Large intestine (tissue), 3 donors: Measurements from ENCODE around the gene PIP5K1B. TPM values are rescaled to one million over a fixed set of nuclear protein-coding genes. Genes with fewer than 3 reads are reported as not detected.
"Not testable (repeated sequence)": the region's sequence is repeated elsewhere in the genome, so short reads cannot be mapped to it uniquely, and the experiment has no call there.

Experiments used
- DNase-seq, 2 donors: peaks; one replicate each; pipeline versions ENCODE4 v3.0.0 to v3.0.0-alpha.2; 2013
- H3K27ac ChIP-seq: one replicate; pipeline ENCODE4 v1.5.1; 2013; ENCODE audit warnings: low read length
- H3K27me3 ChIP-seq: 2 replicates; pipeline ENCODE4 v1.6.1; 2013; ENCODE audit warnings: low read length; ENCODE audit not compliant: control insufficient read depth, insufficient read depth
- H3K36me3 ChIP-seq: 2 replicates; pipeline ENCODE4 v1.6.1; 2013; ENCODE audit warnings: low read length; ENCODE audit not compliant: control insufficient read depth, insufficient read depth
- H3K4me1 ChIP-seq: one replicate; pipeline ENCODE4 v1.6.1; 2013; ENCODE audit warnings: low read length; ENCODE audit not compliant: control insufficient read depth, insufficient read depth
- H3K4me3 ChIP-seq: one replicate; pipeline ENCODE4 v1.5.1; 2013; ENCODE audit warnings: low read length
- H3K9me3 ChIP-seq: one replicate; pipeline ENCODE4 v1.6.1; 2013; ENCODE audit warnings: mild to moderate bottlenecking, low read depth, low read length, moderate library complexity; ENCODE audit not compliant: control insufficient read depth
- WGBS: methylation state at CpG from one replicate; pipeline ENCODE4 v1.1.5; 2013; ENCODE audit warnings: low lambda C conversion rate; ENCODE audit not compliant: insufficient coverage; 5-methylcytosine and 5-hydroxymethylcytosine counted together
- polyA plus RNA-seq: library from polyadenylated mRNA; unstranded; fragments of 120-200 nt; gene quantifications from one replicate; pipeline ENCODE4 v1.2.1, GENCODE V29; 2013

The PIP5K1B gene
- polyA plus RNA-seq, 1 donor, result 57.9 TPM

DNA sequence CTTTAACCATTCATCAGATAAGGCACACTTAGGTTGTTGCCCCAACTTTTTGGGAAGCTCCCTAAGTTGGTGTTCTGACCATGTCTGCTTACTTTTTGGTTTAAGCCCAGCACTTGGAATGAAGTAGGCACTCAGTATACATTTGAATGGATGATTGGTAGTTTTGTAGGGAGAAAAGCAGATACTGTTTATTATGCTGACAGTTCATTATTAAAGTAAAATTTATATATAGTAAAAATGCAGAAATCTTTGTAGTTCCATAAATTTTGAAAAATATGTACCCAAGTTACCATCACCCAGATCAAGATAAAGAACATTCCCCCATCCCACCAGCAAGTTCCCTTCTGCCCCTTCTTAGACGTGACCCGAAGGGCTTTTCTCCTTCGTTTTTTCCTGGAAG is 273.5 kb downstream of the PIP5K1B start:
- WGBS, result 80% methylated on average over 1 of the region's 3 CpGs
- no peaks in the 10 kb centered on the region for H3K9me3 ChIP-seq
- no peak overlapping the region for H3K4me3 ChIP-seq
- H3K27me3 ChIP-seq, result no peaks in the 10 kb centered on the region
- no peak for DNase-seq
- no peaks in the 10 kb centered on the region for H3K36me3 ChIP-seq
- H3K4me1 ChIP-seq, result no peaks in the 10 kb centered on the region
- no peak overlapping the region for H3K27ac ChIP-seq

GRCh38 chr9:68979538-68980314 is 274.7 kb downstream of the PIP5K1B start:
- Histone ChIP-seq H3K27ac (no peak overlapping the region), H3K4me1 (no peaks in the 10 kb centered on the region), H3K27me3 (no peaks in the 10 kb centered on the region), H3K9me3 (no peaks in the 10 kb centered on the region), H3K36me3 (no peaks in the 10 kb centered on the region), H3K4me3 (no peak overlapping the region)
- whole genome bisulfite sequencing, result no CpG with 5 or more reads among the region's 9 CpGs
- no peak for DNase-seq

DNA sequence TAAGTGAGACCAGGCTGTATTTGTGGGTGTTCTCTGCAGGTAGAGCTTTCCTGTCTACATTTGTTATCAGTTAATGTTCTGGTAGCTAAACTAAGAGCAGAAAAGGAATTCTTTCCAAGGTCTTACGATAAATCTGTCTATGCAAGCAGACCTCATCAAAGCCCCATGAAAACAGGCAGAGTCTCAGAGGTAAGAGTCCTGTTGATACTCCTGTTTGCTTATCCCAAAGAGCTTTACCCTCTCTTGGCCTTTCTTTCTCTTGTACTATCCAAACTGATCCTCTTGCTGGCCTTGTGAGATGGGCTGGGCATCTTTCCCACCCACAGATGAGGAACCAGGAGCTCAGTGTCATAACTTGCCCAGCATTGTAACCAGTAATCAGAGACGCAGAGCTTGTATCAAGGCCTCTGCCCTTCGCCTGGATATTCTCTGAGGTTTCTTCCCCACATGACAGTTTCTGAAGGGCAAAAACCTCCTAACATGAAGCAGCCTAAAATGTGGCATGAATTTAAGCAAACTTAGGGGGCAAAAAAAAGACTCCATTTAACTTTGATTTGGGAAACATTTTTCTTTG is 275.4 kb downstream of the PIP5K1B start:
- Histone ChIP-seq H3K36me3 (peaks cover under 1% of the 10 kb centered on the region), H3K27ac (no peak overlapping the region), H3K4me1 (no peaks in the 10 kb centered on the region), H3K4me3 (no peak overlapping the region), H3K27me3 (no peaks in the 10 kb centered on the region), H3K9me3 (no peaks in the 10 kb centered on the region)
- WGBS, result 100% methylated on average over 1 of the region's 3 CpGs
- no peak for DNase-seq

GRCh38 chr9:68981789-68982188 is 276.7 kb downstream of the PIP5K1B start:
- Histone ChIP-seq H3K4me1 (no peaks in the 10 kb centered on the region), H3K27ac (no peak overlapping the region), H3K4me3 (no peak overlapping the region), H3K9me3 (no peaks in the 10 kb centered on the region), H3K36me3 (peaks cover 4% of the 10 kb centered on the region), H3K27me3 (no peaks in the 10 kb centered on the region)
- no peak for DNase-seq
- WGBS, result no CpG with 5 or more reads among the region's 6 CpGs

- peaks cover 4% of the 10 kb centered on the region for H3K36me3 ChIP-seq
- H3K9me3 ChIP-seq, result no peaks in the 10 kb centered on the region
- H3K4me1 ChIP-seq, result no peaks in the 10 kb centered on the region
- no peaks in the 10 kb centered on the region for H3K27me3 ChIP-seq
- H3K27ac ChIP-seq, result no peak overlapping the region
- DNase-seq, result no peak
- H3K4me3 ChIP-seq, result no peak overlapping the region
Measured at GRCh38 chr9:68983008-68983411, 278.0 kb downstream of the PIP5K1B start.

DNA sequence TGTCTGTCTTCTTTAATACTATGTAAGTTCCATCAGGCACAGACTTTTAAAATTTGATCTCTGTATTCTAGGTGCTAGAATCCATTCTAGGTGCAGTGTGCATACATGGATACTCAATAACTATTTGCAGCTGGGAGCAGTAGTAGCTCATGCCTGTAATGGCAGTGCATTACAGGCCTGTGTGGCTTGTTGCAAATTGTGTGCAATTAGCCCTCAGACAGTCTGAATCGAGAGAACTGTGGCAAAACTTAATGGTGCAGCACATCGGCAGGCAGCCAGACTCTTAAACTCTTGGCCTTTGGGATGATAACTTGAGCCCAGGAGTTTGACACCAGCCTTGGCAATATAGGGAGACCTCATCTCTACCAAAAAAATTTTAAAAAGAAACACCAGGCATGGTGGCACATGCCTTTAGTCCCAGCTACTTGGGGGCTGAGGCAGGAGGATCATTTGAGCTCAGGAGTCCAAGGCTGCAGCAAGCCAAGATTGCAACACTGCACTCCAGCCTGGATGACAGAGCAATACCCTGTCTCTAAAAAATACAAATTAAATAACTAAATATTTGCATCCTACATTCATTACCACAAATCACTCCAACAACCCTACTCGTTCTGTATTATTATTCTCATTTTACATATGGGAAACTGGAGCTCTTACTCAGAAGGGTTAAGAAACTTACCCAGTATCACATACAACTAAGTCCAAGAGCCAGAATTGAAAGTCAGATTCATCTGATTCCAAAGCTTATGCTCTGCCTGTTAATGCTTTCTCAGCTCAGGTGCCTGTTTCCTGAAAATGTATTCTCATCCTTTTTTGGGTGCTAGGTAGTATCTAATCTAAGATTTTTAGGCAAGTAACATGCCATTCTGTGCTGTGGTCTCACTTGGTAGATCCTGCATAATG is 278.7 kb downstream of the PIP5K1B start:
- H3K36me3 ChIP-seq, result peaks cover 4% of the 10 kb centered on the region
- DNase-seq, result no peak
- H3K27me3 ChIP-seq, result no peaks in the 10 kb centered on the region
- H3K4me3 ChIP-seq, result no peak overlapping the region
- no peak overlapping the region for H3K27ac ChIP-seq
- H3K9me3 ChIP-seq, result no peaks in the 10 kb centered on the region
- 86% methylated on average over 1 of the region's 3 CpGs for WGBS
- H3K4me1 ChIP-seq, result no peaks in the 10 kb centered on the region

- WGBS, result no CpG with 5 or more reads among the region's 7 CpGs
- H3K9me3 ChIP-seq, result not testable (repeated sequence)
Measured at GRCh38 chr9:68986949-68987348, 281.9 kb downstream of the PIP5K1B start.

DNA sequence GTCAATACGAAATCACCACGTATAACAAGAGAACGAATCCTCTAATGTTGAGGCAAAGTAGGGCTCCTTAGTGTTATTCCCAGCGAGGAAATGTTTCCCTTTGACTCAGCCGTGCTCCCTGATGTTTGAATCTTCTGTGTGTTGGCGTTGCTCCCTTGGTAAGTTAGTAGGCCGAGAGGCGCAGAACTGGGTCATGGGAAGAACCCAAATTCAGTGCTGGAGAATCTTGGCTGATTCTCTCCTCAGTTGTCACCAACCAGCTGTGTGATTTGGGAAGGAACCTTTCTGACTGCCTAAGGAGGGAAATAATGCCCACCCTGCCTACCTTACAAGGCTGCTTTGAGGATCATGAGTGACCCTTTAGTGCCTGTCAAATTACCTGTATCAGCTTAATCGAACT is 286.4 kb downstream of the PIP5K1B start:
- Histone ChIP-seq H3K4me1 (no peaks in the 10 kb centered on the region), H3K27me3 (no peaks in the 10 kb centered on the region), H3K9me3 (no peaks in the 10 kb centered on the region), H3K4me3 (no peak overlapping the region), H3K36me3 (peaks cover 24% of the 10 kb centered on the region), H3K27ac (no peak overlapping the region)
- no CpG with 5 or more reads among the region's 9 CpGs for WGBS
- no peak for DNase-seq

More at GRCh38 chr9:68986949-68987348, 281.9 kb downstream of the PIP5K1B start:
- not testable (repeated sequence) for H3K4me1 ChIP-seq, DNase-seq, H3K27ac ChIP-seq, H3K4me3 ChIP-seq, H3K27me3 ChIP-seq
- peaks cover 18% of the 10 kb centered on the region for H3K36me3 ChIP-seq

- DNase-seq, result no peak
- Histone ChIP-seq H3K9me3 (no peaks in the 10 kb centered on the region), H3K4me1 (no peaks in the 10 kb centered on the region), H3K4me3 (no peak overlapping the region), H3K36me3 (peaks cover 37% of the 10 kb centered on the region), H3K27me3 (no peaks in the 10 kb centered on the region), H3K27ac (no peak overlapping the region)
- WGBS, result no CpG with 5 or more reads among the region's 3 CpGs
Measured at GRCh38 chr9:68995776-68996175, 290.7 kb downstream of the PIP5K1B start.

- WGBS, result 80% methylated on average over 1 of the region's 5 CpGs
- H3K4me1 ChIP-seq, result no peaks in the 10 kb centered on the region
- no peaks in the 10 kb centered on the region for H3K9me3 ChIP-seq
- no peaks in the 10 kb centered on the region for H3K27me3 ChIP-seq
- H3K27ac ChIP-seq, result no peak overlapping the region
- no peak overlapping the region for H3K4me3 ChIP-seq
- no peak for DNase-seq
- H3K36me3 ChIP-seq, result peaks cover 32% of the 10 kb centered on the region
Measured at GRCh38 chr9:68996462-68996861, 291.4 kb downstream of the PIP5K1B start.
